Measurements from ENCODE around the gene PTBP2.

Gene PTBP2

DNA sequence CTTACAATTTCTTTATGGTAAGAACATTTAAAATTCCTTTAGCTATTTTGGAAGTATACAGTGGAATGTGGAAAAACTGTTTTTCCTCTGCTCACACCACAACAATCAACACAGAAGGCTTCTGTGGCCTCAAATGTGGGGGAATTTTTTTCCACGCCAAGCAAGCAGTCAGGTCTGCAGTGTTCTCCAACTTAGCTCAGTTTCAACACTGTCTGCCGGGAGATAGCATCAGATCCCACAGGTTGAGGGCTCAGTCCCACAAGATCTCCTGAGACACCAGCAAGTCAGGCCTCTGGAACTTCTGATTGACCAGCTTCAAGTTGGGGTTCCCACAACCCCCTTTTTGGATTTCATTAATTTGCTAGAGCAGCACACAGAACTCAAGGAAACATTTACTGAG is 50.3 kb downstream of the PTBP2 start:
- Histone ChIP-seq H4K8ac (ENCODE audit: low read depth, low read length) (no peak overlapping the region), H4K12ac (ENCODE audit: low read depth, low read length) (no peak overlapping the region), H3K18ac (ENCODE audit: low read length) (no peak overlapping the region), H2BK5ac (ENCODE audit: low read depth, low read length, poor library complexity) (no peak overlapping the region), H2AFZ (ENCODE audit: insufficient read depth, low read length, poor library complexity) (no peak overlapping the region), H2BK12ac (ENCODE audit: low read length) (no peak overlapping the region), H3K23ac (ENCODE audit: low read length) (no peak overlapping the region), H3K27me3 (ENCODE audit: insufficient read depth, low read length) (no peaks in the 10 kb centered on the region), H3K4me1 (ENCODE audit: control insufficient read depth in 1 of 2, insufficient read depth in 2 of 2, low read length in 2 of 2) (no peaks in the 10 kb centered on the region), H3K4me2 (ENCODE audit: low read length) (no peak overlapping the region), H2AK5ac (ENCODE audit: low read length) (no peak overlapping the region), H3K9ac (ENCODE audit: low read length) (no peak overlapping the region), H3K14ac (ENCODE audit: low read length) (no peak overlapping the region), H3K79me2 (ENCODE audit: control insufficient read depth, insufficient read depth, low read length, poor library complexity) (no peaks in the 10 kb centered on the region), H3K9me3 (ENCODE audit: insufficient read depth, low read depth, low read length) (no peaks in the 10 kb centered on the region), H3K4ac (ENCODE audit: low read depth, low read length) (no peak overlapping the region), H3K27ac (ENCODE audit: low read depth, low read length) (no peak overlapping the region), H3K36me3 (ENCODE audit: control insufficient read depth in 1 of 2, insufficient read depth in 2 of 2, low read length in 2 of 2) (peaks cover 2 to 7% of the 10 kb centered on the region in 2 experiments), H3K4me3 (ENCODE audit: low read depth, low read length) (no peak overlapping the region), H4K91ac (ENCODE audit: low read depth, low read length) (no peak overlapping the region), H3K79me1 (ENCODE audit: low read length) (no peaks in the 10 kb centered on the region), H2BK120ac (ENCODE audit: insufficient read depth, low read length, poor library complexity) (no peak overlapping the region)
- DNase-seq, result no peak
- no CpG with 5 or more reads among the region's 2 CpGs for WGBS (ENCODE audit: extremely low coverage, insufficient coverage, insufficient read length)

DNA sequence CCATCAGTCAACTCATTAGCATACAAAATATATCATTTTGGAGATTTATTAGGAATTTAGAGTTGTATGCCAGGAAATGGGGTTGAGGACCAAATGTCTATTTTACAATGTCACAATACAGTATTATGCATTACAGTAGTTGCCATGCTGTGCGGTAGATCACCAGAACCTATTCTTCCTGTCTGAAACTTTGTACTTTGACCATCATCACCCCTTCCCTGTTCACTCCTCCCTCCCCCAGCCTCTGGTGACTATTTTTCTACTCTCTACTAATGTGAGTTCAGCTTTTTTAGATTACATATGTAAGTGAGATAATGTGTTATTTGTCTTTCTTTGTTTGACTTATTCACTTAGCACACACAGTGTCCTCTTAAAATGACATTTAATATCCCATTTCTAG is 50.8 kb downstream of the PTBP2 start:
- no CpG with 5 or more reads among the region's 1 CpG for WGBS (ENCODE audit: extremely low coverage, insufficient coverage, insufficient read length)

DNA sequence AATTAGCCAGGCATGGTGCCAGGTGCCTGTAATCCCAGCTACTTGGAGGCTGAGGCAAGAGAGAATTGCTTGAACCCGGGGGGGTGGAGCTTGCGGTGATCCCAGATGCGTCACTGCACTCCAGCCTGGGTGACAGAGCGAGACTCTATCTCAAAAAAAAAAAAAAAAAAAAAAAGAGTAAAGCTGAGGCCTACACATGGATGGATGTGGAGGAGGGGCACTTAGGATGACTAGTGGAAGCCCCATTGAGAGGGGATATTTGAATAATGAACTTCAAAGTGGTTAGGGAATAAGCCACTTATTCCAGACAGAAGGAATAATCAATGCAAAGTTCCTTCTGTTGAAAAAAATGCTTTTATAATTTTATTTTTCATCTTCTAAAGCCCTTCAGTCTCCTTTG is 51.4 kb downstream of the PTBP2 start:
- H3K9me3 ChIP-seq (ENCODE audit: insufficient read depth, low read depth, low read length), result no peaks in the 10 kb centered on the region
- no CpG with 5 or more reads among the region's 4 CpGs for WGBS (ENCODE audit: extremely low coverage, insufficient coverage, insufficient read length)
- H4K91ac ChIP-seq (ENCODE audit: low read depth, low read length), result no peak overlapping the region

More for the DNA sequence above, 50.8 kb downstream of the PTBP2 start:
- Histone ChIP-seq H3K79me1 (ENCODE audit: low read length) (no peaks in the 10 kb centered on the region), H3K18ac (ENCODE audit: low read length) (no peak overlapping the region), H3K23ac (ENCODE audit: low read length) (no peak overlapping the region), H3K4me2 (ENCODE audit: low read length) (no peak overlapping the region), H3K9me3 (ENCODE audit: insufficient read depth, low read depth, low read length) (no peaks in the 10 kb centered on the region), H3K4ac (ENCODE audit: low read depth, low read length) (no peak overlapping the region), H2BK12ac (ENCODE audit: low read length) (no peak overlapping the region), H4K91ac (ENCODE audit: low read depth, low read length) (no peak overlapping the region), H3K9ac (ENCODE audit: low read length) (no peak overlapping the region), H3K4me3 (ENCODE audit: low read depth, low read length) (no peak overlapping the region), H2AFZ (ENCODE audit: insufficient read depth, low read length, poor library complexity) (no peak overlapping the region), H4K8ac (ENCODE audit: low read depth, low read length) (no peak overlapping the region), H3K79me2 (ENCODE audit: control insufficient read depth, insufficient read depth, low read length, poor library complexity) (no peaks in the 10 kb centered on the region), H3K27me3 (ENCODE audit: insufficient read depth, low read length) (no peaks in the 10 kb centered on the region), H2AK5ac (ENCODE audit: low read length) (no peak overlapping the region), H4K12ac (ENCODE audit: low read depth, low read length) (no peak overlapping the region), H2BK5ac (ENCODE audit: low read depth, low read length, poor library complexity) (no peak overlapping the region), H2BK120ac (ENCODE audit: insufficient read depth, low read length, poor library complexity) (no peak overlapping the region), H3K36me3 (ENCODE audit: control insufficient read depth in 1 of 2, insufficient read depth in 2 of 2, low read length in 2 of 2) (peaks cover 2 to 7% of the 10 kb centered on the region in 2 experiments), H3K27ac (ENCODE audit: low read depth, low read length) (no peak overlapping the region), H3K14ac (ENCODE audit: low read length) (no peak overlapping the region), H3K4me1 (ENCODE audit: control insufficient read depth in 1 of 2, insufficient read depth in 2 of 2, low read length in 2 of 2) (no peaks in the 10 kb centered on the region)
- DNase-seq, result no peak

DNA sequence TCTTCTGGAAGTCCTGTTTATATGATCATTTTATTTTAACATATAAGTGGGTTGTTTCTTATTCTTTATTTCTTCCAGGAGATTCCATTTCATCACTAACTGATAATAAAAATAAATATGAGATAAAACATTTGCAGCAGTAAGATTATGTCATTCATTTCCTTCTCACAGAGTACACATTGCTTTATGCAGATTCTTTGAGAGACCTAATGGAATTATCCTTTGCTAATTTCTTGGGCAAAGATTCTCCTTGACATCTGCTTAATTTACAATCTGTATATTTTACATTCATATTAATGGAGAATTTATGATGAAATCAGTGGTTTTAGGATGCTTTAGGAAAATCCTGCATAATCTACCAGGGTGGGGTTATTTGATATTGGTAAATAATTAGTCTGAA is 60.6 kb downstream of the PTBP2 start:
- no peak for DNase-seq
- H2BK120ac ChIP-seq (ENCODE audit: insufficient read depth, low read length, poor library complexity), result no peak overlapping the region

More for the DNA sequence above, 51.4 kb downstream of the PTBP2 start:
- H2BK5ac ChIP-seq (ENCODE audit: low read depth, low read length, poor library complexity), result no peak overlapping the region
- no peak overlapping the region for H3K9ac ChIP-seq (ENCODE audit: low read length)
- no peak overlapping the region for H3K18ac ChIP-seq (ENCODE audit: low read length)
- no peak overlapping the region for H4K8ac ChIP-seq (ENCODE audit: low read depth, low read length)
- DNase-seq, result no peak
- H3K27me3 ChIP-seq (ENCODE audit: insufficient read depth, low read length), result no peaks in the 10 kb centered on the region
- H2AK5ac ChIP-seq (ENCODE audit: low read length), result no peak overlapping the region
- H3K4me3 ChIP-seq (ENCODE audit: low read depth, low read length), result no peak overlapping the region
- no peak overlapping the region for H3K27ac ChIP-seq (ENCODE audit: low read depth, low read length)
- no peak overlapping the region for H3K4me2 ChIP-seq (ENCODE audit: low read length)
- H4K12ac ChIP-seq (ENCODE audit: low read depth, low read length), result no peak overlapping the region
- H2BK120ac ChIP-seq (ENCODE audit: insufficient read depth, low read length, poor library complexity), result no peak overlapping the region
- peaks cover 2 to 9% of the 10 kb centered on the region in 2 experiments for H3K36me3 ChIP-seq (ENCODE audit: control insufficient read depth in 1 of 2, insufficient read depth in 2 of 2, low read length in 2 of 2)
- no peak overlapping the region for H2BK12ac ChIP-seq (ENCODE audit: low read length)
- H3K23ac ChIP-seq (ENCODE audit: low read length), result no peak overlapping the region
- H3K79me2 ChIP-seq (ENCODE audit: control insufficient read depth, insufficient read depth, low read length, poor library complexity), result no peaks in the 10 kb centered on the region
- no peak overlapping the region for H3K14ac ChIP-seq (ENCODE audit: low read length)
- H3K4ac ChIP-seq (ENCODE audit: low read depth, low read length), result no peak overlapping the region
- H3K4me1 ChIP-seq (ENCODE audit: control insufficient read depth in 1 of 2, insufficient read depth in 2 of 2, low read length in 2 of 2), result no peaks in the 10 kb centered on the region
- no peaks in the 10 kb centered on the region for H3K79me1 ChIP-seq (ENCODE audit: low read length)
- H2AFZ ChIP-seq (ENCODE audit: insufficient read depth, low read length, poor library complexity), result no peak overlapping the region

More for the DNA sequence above, 60.6 kb downstream of the PTBP2 start:
- H2BK12ac ChIP-seq (ENCODE audit: low read length), result no peak overlapping the region
- no peaks in the 10 kb centered on the region for H3K79me2 ChIP-seq (ENCODE audit: control insufficient read depth, insufficient read depth, low read length, poor library complexity)
- no peak overlapping the region for H3K23ac ChIP-seq (ENCODE audit: low read length)
- H3K4me2 ChIP-seq (ENCODE audit: low read length), result no peak overlapping the region
- H2AFZ ChIP-seq (ENCODE audit: insufficient read depth, low read length, poor library complexity), result no peak overlapping the region
- no peak overlapping the region for H4K91ac ChIP-seq (ENCODE audit: low read depth, low read length)
- H3K4me1 ChIP-seq (ENCODE audit: control insufficient read depth in 1 of 2, insufficient read depth in 2 of 2, low read length in 2 of 2), result no peaks in the 10 kb centered on the region
- no peak overlapping the region for H3K4ac ChIP-seq (ENCODE audit: low read depth, low read length)
- no peak overlapping the region for H3K9ac ChIP-seq (ENCODE audit: low read length)
- H3K4me3 ChIP-seq (ENCODE audit: low read depth, low read length), result no peak overlapping the region
- H3K36me3 ChIP-seq (ENCODE audit: control insufficient read depth in 1 of 2, insufficient read depth in 2 of 2, low read length in 2 of 2), result peaks cover 4 to 8% of the 10 kb centered on the region in 2 experiments
- no peak overlapping the region for H3K27ac ChIP-seq (ENCODE audit: low read depth, low read length)
- H3K14ac ChIP-seq (ENCODE audit: low read length), result no peak overlapping the region
- H3K18ac ChIP-seq (ENCODE audit: low read length), result no peak overlapping the region
- H4K12ac ChIP-seq (ENCODE audit: low read depth, low read length), result no peak overlapping the region
- no peak overlapping the region for H2AK5ac ChIP-seq (ENCODE audit: low read length)
- no peaks in the 10 kb centered on the region for H3K9me3 ChIP-seq (ENCODE audit: insufficient read depth, low read depth, low read length)
- no peaks in the 10 kb centered on the region for H3K27me3 ChIP-seq (ENCODE audit: insufficient read depth, low read length)
- H4K8ac ChIP-seq (ENCODE audit: low read depth, low read length), result no peak overlapping the region
- H2BK5ac ChIP-seq (ENCODE audit: low read depth, low read length, poor library complexity), result no peak overlapping the region
- H3K79me1 ChIP-seq (ENCODE audit: low read length), result no peaks in the 10 kb centered on the region

Data from trophoblast cell (in vitro differentiated cells and primary cell).